Parathyroid adenoma (tissue), 2 donors: Measurements from ENCODE around the gene MPZL1.
A peak's percentile ranks its signal among the peaks of the same experiment; 100 is the strongest.

ENCODE experiments used
- H2AFZ ChIP-seq: fragments of 300-600 bp; sonication (generic); one replicate; pipeline ENCODE4 v1.7.0; 2017; ENCODE audit warnings: antibody characterized with exemption, mild to moderate bottlenecking
- H3K27ac ChIP-seq: fragments of 300-600 bp; sonication (generic); one replicate; pipeline ENCODE4 v1.7.0; 2017
- H3K27me3 ChIP-seq: fragments of 300-600 bp; sonication (generic); one replicate; pipeline ENCODE4 v1.7.0; 2017; ENCODE audit warnings: low read length; ENCODE audit not compliant: control insufficient read depth, insufficient read depth
- H3K36me3 ChIP-seq: fragments of 300-600 bp; sonication (generic); one replicate; pipeline ENCODE4 v1.7.0; 2017; ENCODE audit warnings: low read length; ENCODE audit not compliant: control insufficient read depth, insufficient read depth
- H3K4me1 ChIP-seq: fragments of 300-600 bp; sonication (generic); one replicate; pipeline ENCODE4 v1.7.0; 2017; ENCODE audit warnings: control low read depth
- H3K4me2 ChIP-seq: fragments of 300-600 bp; sonication (generic); one replicate; pipeline ENCODE4 v1.7.0; 2017; ENCODE audit warnings: low read length
- H3K4me3 ChIP-seq: fragments of 300-600 bp; sonication (generic); one replicate; pipeline ENCODE4 v1.7.0; 2017; ENCODE audit warnings: low read depth, low read length
- H3K79me2 ChIP-seq: fragments of 300-600 bp; sonication (generic); one replicate; pipeline ENCODE4 v1.7.0; 2017; ENCODE audit warnings: control low read depth
- H3K9ac ChIP-seq: fragments of 300-600 bp; sonication (generic); one replicate; pipeline ENCODE4 v1.7.0; 2017; ENCODE audit warnings: mild to moderate bottlenecking
- H3K9me3 ChIP-seq: fragments of 300-600 bp; sonication (generic); one replicate; pipeline ENCODE4 v1.7.0; 2017; ENCODE audit warnings: low read length; ENCODE audit not compliant: control insufficient read depth
- CTCF ChIP-seq: fragments of 300-600 bp; sonication (generic); IDR thresholded peaks from one replicate; pipeline ENCODE4 v1.7.0; 2017; ENCODE audit warnings: antibody characterized with exemption, mild to moderate bottlenecking
- donor health status: primary hyperparathyroidism.

The MPZL1 gene

DNA sequence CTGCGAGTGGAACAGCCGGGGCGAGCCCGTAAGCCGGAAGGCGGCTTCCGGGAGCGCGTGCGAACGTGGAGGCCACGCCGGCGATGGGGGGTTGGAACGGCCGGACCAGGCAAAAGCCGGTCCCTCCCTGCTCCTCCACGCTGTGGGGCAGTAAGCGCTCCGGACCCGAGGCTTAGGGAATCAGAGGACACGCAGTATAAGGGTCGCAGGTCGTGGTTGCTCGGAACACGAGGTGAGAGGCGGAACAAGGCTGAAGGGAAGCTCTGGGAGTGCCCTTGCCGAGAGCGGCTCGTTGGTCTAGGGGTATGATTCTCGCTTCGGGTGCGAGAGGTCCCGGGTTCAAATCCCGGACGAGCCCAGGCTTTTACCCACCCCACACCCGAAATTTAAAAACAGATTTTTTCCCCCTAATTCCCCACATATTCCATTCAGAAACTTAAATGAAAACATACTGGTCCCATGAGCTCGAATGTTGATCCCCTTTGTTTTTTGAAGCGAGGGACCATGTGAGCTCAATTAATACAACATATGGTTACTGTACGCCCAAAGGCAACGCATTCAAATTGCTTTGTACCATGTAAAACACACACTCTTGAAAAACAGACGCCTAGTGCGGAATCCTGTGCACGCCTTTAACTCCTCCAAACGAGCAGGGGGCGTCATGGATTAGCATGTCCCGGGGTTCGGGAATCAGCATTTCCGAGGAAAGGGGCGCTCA, 7.2 kb upstream of the MPZL1 start:
- no peak overlapping the region for H3K9ac ChIP-seq
- no peaks in the 10 kb centered on the region for H3K27me3 ChIP-seq
- peak overlapping the region; percentile 67 for H3K4me3 ChIP-seq
- H3K79me2 ChIP-seq: no peaks in the 10 kb centered on the region
- peak overlapping the region; percentile 72 for H3K27ac ChIP-seq
- no peak for TF ChIP-seq CTCF
- no peaks in the 10 kb centered on the region for H3K9me3 ChIP-seq
- H3K36me3 ChIP-seq: no peaks in the 10 kb centered on the region
- H3K4me1 ChIP-seq: no peaks in the 10 kb centered on the region
- H2AFZ ChIP-seq: peak overlapping the region; percentile 81
- H3K4me2 ChIP-seq: peak overlapping the region; percentile 47

DNA sequence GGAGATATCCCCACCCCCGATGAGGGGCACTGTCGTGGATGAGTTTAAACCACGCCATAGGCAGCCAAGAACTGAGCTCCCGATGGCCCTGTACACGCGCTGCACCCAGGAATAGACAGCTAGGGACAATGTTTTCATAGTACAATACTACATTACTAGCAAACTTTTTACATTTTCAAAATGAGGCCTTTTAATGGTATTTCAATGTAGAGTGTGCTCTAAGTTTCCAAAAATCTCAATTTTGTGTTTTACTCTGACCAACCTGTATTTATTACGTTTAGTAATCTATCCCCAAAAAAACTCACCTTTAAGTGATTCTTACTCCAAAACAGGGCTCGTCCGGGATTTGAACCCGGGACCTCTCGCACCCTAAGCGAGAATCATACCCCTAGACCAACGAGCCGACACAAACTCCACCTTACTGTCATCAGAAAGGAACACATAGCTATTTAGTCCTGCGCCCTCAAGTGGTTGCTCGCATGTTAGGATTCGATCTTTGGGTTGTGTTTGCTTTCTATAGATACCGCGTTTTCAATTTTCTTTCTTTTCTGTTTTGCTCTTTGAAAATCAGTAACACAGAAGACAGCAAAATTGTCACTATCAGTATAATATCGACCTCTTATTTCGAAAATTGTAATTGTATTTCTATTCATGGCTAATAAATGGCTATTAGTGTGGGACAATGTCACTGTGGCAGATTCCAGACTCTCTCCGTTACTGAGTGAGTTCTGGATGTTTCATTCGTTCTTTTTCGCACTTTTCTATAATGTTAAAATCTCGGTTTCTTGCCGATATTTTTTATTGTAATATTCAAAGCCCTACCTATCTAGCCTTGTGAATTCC, 6.4 kb upstream of the MPZL1 start:
- peak; percentile 79 for TF ChIP-seq CTCF
- Histone ChIP-seq H3K27ac (peak overlapping the region; percentile 72), H3K4me1 (no peaks in the 10 kb centered on the region), H3K4me3 (peak overlapping the region; percentile 67), H3K36me3 (no peaks in the 10 kb centered on the region), H3K4me2 (peak overlapping the region; percentile 82), H3K9me3 (no peaks in the 10 kb centered on the region), H3K9ac (no peak overlapping the region), H3K27me3 (no peaks in the 10 kb centered on the region), H2AFZ (peak overlapping the region; percentile 48), H3K79me2 (no peaks in the 10 kb centered on the region)

- Histone ChIP-seq H3K9ac (no peak overlapping the region), H3K79me2 (no peaks in the 10 kb centered on the region), H3K4me1 (no peaks in the 10 kb centered on the region), H3K36me3 (no peaks in the 10 kb centered on the region), H2AFZ (peak overlapping the region; percentile 43), H3K27ac (no peak overlapping the region), H3K4me3 (peak overlapping the region; percentile 67), H3K9me3 (no peaks in the 10 kb centered on the region), H3K27me3 (no peaks in the 10 kb centered on the region), H3K4me2 (peak overlapping the region; percentile 82)
- TF ChIP-seq CTCF: no peak
These were observed 5.8 kb upstream of the MPZL1 start for GRCh38 chr1:167716000-167716271.

GRCh38 chr1:167717351-167717750, 4.4 kb upstream of the MPZL1 start:
- no peaks in the 10 kb centered on the region for H3K4me1 ChIP-seq
- H3K27me3 ChIP-seq: no peaks in the 10 kb centered on the region
- H3K27ac ChIP-seq: no peak overlapping the region
- no peak overlapping the region for H3K4me2 ChIP-seq
- H3K79me2 ChIP-seq: peaks cover 3% of the 10 kb centered on the region
- no peaks in the 10 kb centered on the region for H3K36me3 ChIP-seq
- H2AFZ ChIP-seq: no peak overlapping the region
- H3K9me3 ChIP-seq: no peaks in the 10 kb centered on the region
- H3K9ac ChIP-seq: no peak overlapping the region
- no peak overlapping the region for H3K4me3 ChIP-seq
- TF ChIP-seq CTCF: no peak
